LNCAP (cell line): ENCODE results near the gene CIRBP.

ENCODE experiments used
- CTCF ChIP-seq: fragments of 450-650 bp; IDR thresholded peaks from 2 replicates; pipeline ENCODE4 v1.5.1; 2017; ENCODE audit warnings: mild to moderate bottlenecking

The CIRBP gene

DNA sequence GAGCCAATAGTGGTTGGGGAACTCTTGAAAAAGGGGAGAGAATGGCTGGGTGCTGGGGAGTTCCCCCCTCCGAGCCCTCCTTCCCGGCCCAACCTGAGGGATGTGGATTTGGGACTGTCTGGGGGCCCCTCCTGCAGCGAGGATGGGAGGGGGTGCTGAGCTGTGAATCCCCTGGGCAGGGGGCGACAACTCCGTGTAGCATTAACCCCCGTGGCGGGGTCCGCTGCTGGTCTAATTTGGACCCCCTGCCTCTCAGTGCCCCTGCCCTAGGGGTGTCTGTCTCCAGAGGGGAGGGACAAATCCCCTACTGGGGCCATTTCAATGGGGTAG lies 11.0 kb upstream of the CIRBP start:
- TF ChIP-seq CTCF: no peak

- no peak for TF ChIP-seq CTCF
Observed at GRCh38 chr19:1258707-1259205, 10.4 kb upstream of the CIRBP start.

- TF ChIP-seq CTCF: no peak
Observed at GRCh38 chr19:1259206-1259875, 9.8 kb upstream of the CIRBP start.

DNA sequence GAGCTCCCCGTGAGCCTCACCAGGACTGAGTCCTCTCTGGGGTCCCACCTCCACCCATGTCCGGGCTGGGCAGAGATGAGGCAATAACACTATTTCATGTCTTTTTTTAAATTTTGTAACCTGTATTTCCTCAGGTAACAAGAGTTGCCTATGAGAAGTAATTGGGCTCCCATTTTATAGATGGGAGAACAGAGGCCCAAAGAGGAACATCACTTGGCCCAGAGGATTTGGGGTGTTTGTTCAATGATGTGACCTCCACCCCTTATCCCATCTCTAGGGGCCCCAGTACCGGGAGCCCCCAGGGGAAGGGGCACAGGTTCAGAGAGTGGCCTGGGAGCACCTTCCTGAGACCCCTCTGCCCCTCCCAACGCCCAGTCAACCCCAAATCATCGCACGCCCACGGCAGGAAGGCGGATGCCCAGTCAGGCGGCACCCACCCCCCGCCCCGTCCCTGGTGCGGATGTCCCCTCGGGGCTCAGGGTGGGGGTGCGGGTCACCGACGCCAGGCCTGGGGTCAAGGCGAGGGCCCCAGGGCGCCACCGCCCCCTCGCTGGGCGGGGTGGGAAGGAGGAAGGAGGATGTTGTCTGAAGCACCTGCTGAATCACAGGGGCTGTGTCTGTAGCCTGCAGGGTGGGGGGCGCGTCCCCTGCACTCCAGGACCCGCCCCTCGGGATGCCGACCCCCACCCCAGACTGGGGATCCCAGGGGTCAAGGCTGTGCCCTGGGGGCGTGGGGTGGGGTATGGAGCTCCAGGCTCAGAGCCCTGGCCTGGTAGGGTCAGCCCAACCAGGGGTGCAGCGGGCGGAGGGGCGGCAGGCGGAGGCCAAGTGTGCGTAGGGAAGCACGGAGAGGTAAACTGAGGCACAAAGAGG lies 9.0 kb upstream of the CIRBP start:
- no peak for TF ChIP-seq CTCF

DNA sequence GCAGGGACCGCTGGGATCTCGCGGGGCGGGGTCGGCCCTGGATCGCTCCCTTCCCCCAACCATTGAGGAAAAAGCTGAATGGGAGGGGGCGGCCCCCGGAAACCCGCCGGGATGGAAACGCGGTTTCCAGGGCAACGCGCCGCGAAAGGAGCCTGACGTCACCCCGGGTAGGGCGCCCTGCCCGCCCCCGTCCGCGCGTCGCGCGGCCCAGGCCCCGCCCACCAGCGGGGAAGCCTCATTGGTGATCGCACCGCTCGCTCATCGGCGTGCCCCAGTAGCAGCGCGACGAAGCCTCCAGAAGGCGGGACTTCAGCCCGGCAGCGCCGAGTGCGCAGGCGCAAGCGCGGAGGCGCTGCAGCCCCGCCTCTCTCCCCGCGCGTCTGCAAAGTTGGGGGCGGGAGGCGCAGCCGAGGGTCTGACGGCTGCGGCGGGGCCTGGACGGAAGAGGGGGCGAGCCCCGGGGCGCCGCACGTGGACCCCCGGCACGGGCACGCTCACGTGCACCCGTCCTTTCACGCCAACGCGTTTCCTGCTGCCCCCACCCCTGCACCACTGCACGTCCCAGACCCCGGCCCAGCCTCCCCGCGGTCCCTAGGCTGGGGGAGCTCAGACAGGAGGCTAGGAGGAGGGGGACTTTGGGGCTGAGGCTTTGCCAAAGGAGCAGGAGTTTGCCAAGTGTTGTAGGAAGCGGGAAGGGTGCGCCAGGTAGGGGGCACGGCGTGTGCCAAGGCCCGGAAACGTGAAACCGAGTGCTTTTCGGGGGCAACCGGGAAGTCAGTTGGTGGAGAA lies 8.2 kb upstream of the CIRBP start:
- no peak for TF ChIP-seq CTCF

DNA sequence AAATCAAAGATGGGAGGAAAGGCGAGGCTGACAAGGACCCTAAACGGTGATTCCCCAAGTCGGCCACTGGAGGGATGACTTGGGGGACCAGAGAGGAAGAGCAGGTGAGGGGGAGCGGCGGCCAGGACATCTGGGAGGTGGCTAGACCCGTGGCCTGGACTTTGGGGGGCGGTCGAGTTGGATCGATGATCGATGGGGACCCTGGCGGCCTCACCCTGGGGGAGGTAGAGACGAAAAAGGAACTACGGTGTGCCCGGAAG lies 7.7 kb upstream of the CIRBP start:
- 0 out of 2 replicates have a peak, but pooled peaks have one; percentile 10 for TF ChIP-seq CTCF

GRCh38 chr19:1261798-1262622 lies 7.1 kb upstream of the CIRBP start:
- no peak for TF ChIP-seq CTCF
